Measurements from ENCODE around the gene SGO2. TPM values are rescaled to one million over a fixed set of nuclear protein-coding genes. Genes with fewer than 3 reads are reported as not detected.

The SGO2 gene
- total RNA-seq, 1 donor from 2014 or later, result 27.2 TPM

DNA sequence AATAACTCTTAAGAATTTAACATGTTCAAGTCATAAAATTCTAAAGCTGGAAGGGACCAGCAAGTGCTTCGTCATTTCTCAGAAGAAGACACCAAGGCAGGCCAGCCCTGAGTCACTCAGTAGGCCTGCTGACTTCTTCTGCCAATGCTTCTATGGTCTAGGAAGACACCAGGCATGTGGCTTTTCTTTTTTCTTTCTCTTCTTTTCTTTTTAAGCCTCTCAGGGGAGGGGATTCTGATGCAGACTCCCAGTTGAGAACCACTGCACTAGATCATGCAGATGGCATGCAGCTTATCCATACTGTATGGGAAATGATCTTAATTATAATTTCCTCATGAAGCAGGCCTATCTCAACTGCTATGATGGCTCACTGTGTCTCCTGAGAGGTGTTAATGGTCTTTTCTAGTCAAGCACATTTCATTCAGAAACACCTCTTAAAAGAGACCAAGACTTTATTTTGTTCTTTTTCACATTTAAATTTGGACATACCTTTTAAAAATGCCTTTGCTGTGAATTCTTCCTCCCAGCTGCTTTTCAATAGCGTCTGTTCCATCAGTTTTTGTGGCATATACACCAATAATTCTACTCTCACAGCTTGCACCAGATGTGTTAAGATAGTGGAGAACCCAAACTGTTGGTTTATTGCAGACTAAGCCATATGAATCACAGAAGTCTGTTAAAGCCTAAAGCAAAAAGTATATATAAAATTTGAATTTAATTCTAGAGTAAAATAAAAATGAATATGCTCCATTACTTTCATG lies 27.4 kb upstream of the SGO2 start:
- no peak overlapping the region for H3K4me3 Mint-ChIP-seq
- H3K4me1 Mint-ChIP-seq, result peaks cover 5% of the 10 kb centered on the region
- H3K27ac Mint-ChIP-seq, result no peak overlapping the region
- H3K9me3 Mint-ChIP-seq, result peaks cover 4% of the 10 kb centered on the region
- intact Hi-C loops (cut with micrococcal nuclease), result no loop called here
- H3K27me3 Mint-ChIP-seq, result no peaks in the 10 kb centered on the region
- peak; percentile 17 for DNase-seq
- peaks cover 40% of the 10 kb centered on the region for H3K36me3 Mint-ChIP-seq (ENCODE audit: low read depth)

DNA sequence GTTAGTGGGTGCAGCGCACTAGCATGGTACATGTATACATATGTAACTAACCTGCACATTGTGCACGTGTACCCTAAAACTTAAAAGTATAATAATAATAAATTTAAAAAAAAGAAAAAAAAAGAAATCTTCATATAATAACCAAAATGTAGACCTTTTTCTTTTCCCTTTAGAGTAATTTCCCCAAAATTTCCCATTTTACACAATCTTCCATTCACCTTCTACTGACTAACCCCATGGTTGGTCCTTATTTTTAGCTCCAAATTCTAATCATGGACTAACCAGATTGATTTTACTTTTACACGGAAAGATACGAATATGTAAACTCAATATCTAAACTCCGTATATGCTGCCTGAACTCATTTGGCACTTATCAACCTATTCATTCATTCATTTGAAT lies 23.8 kb upstream of the SGO2 start:
- Mint-ChIP-seq H3K27ac (no peak overlapping the region), H3K36me3 (ENCODE audit: low read depth) (peaks cover 46% of the 10 kb centered on the region), H3K4me1 (peaks cover 8% of the 10 kb centered on the region)

DNA sequence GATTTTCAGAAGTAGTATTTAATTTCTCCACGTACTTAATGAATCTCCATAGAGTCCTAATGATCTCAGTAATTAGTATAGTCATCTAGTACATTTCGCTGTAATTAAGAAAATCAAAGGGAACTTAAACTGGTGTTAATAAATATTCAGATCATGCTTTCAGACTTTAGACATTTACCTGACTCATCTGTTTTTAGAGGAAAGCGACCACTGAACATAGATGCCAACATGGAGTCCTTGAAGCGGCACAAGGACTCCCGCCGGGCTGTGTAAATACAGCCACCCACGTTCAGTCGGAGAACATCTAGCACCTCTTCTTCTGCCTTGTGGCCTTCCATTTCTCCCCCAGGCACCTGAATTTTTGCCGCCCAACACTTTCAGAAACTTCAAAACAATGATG lies 19.3 kb upstream of the SGO2 start:
- Mint-ChIP-seq H3K4me3 (no peak overlapping the region), H3K9me3 (peaks cover 4% of the 10 kb centered on the region), H3K36me3 (ENCODE audit: low read depth) (peaks cover 36% of the 10 kb centered on the region), H3K27me3 (no peaks in the 10 kb centered on the region), H3K4me1 (peaks cover 17% of the 10 kb centered on the region), H3K27ac (no peak overlapping the region)
- DNase-seq, result peak; percentile 40
- intact Hi-C loops (cut with micrococcal nuclease), result no loop called here

More for the DNA sequence above, 23.8 kb upstream of the SGO2 start:
- Mint-ChIP-seq H3K9me3 (peaks cover 4% of the 10 kb centered on the region), H3K27me3 (no peaks in the 10 kb centered on the region), H3K4me3 (no peak overlapping the region)
- DNase-seq, result no peak
- intact Hi-C loops (cut with micrococcal nuclease), result no loop called here

DNA sequence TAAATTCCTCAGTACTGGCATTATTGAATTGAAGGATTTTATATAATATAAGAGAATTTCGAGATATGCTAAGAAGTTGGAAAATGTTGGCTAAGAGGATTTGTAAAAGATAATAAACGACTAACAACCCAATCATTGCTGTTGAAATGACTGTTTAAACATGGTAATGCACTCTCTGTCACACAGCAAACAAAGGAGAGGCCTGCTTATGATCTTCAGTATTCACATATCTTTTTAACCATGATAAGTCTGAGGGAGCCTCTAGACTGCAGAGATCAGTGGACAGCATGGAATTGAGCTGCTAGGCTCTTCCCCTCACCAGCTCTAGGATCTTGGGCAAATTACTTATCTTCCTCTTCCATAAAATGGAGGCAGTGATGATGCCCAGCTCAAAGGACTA lies 18.8 kb upstream of the SGO2 start:
- Mint-ChIP-seq H3K4me3 (no peak overlapping the region), H3K9me3 (peaks cover 3% of the 10 kb centered on the region), H3K27me3 (no peaks in the 10 kb centered on the region), H3K27ac (no peak overlapping the region), H3K4me1 (peaks cover 17% of the 10 kb centered on the region), H3K36me3 (ENCODE audit: low read depth) (peaks cover 32% of the 10 kb centered on the region)
- peak; percentile 23 for DNase-seq
- intact Hi-C loops (cut with micrococcal nuclease), result no loop called here

DNA sequence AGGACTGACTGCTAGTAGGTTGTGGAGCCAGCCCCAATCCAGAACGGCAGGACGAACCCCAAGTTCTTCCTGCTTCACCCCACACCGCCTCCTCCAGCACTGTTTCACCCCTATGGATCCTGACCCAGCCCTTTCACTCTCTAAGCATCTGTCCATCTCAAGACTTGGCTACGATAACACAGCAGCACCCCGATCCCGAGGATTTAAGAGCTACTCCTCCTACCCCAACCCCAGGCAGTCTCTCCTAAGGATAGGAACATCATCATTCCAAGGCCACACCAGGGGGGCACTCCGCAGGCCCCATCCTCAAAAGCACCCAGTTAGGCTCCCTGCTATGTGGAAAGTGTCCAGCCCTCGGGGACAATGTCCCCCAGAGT lies 16.8 kb upstream of the SGO2 start:
- intact Hi-C loops (cut with micrococcal nuclease), result loop anchor here (2.0 kb wide), 1 partner anchor 28 kb away; no protein-coding TSS in a partner anchor
- Mint-ChIP-seq H3K36me3 (ENCODE audit: low read depth) (peaks cover 20% of the 10 kb centered on the region), H3K27me3 (no peaks in the 10 kb centered on the region), H3K4me1 (peaks cover 15% of the 10 kb centered on the region), H3K9me3 (no peaks in the 10 kb centered on the region), H3K27ac (peak overlapping the region; percentile 91), H3K4me3 (peak overlapping the region; percentile 96)
- DNase-seq, result no peak

DNA sequence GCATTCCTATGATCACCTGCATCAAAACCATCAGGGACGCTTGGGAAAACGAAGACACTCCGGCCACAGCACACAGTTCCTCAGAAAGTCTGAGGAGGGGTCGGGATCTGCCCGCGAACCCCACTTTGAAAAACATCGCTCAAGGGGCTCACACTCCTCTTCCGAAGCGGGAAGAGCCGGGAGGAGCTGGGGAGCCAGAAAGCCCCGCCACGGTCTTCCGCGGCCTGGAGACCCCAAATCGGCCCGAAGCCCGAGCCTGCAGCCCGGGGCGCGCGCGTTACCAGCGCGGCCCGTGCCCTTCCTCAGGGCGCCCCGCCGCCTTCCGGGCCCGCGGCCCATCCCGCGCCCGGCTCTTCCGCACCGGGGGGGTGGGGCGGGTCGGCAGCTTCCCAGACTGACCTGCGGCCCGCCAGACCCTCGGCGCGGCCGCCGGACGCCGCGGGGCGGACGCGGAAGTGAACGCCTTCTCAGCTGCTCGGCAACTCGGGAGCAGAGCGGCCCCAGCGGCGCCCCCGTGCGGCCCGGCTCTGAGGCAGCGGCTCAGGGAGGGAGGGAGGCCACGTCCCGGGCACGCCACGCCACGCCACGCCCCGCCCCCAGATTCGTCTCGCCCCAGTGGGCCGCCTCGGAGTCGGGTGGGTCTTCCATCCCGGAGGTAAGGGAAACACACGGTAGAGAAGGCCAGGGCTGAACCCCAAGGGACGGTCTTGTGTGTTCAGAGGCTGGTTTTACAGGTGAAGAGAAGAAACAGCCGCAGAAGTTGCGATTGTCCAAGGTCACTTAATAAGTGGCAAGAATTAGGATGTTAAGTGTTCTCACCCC lies 16.2 kb upstream of the SGO2 start, which contains the start of gene KCTD18:
Gene KCTD18 (minus strand): TSS at position 457 of the 822 bp plus-strand sequence. CDS start 3,052 bp downstream, outside the sequence.
- peaks cover 15% of the 10 kb centered on the region for H3K36me3 Mint-ChIP-seq (ENCODE audit: low read depth)
- no peaks in the 10 kb centered on the region for H3K9me3 Mint-ChIP-seq
- peaks cover 21% of the 10 kb centered on the region for H3K4me1 Mint-ChIP-seq
- intact Hi-C loops (cut with micrococcal nuclease), result loop anchor here (1.0 to 2.0 kb wide), 2 partner anchors 16 to 29 kb away; partner anchors contain the start of gene SGO2
- H3K27ac Mint-ChIP-seq, result peak within 1 kb of the TSS; percentile 91
- H3K4me3 Mint-ChIP-seq, result peak within 1 kb of the TSS; percentile 96
- no peaks in the 10 kb centered on the region for H3K27me3 Mint-ChIP-seq
- peak; percentile 98 for DNase-seq

DNA sequence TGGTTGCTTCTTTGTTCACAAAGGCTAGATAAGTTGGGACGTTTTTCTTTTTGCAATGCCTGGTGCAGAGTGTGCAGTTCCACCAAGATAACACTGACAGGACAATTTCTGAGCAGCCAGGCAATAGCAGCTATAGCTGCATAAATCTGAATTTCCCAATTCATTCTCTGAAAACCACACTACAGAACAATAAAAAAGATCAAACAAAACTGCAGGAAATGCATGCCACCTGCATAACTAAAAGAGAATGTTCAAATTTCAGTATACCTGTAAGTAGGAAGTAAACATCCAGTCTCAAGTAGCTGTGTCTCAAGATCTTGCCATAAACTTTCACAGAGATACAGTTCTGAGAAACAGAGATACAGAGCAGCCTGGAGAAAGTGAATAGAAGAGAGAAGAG lies 10.9 kb upstream of the SGO2 start:
- intact Hi-C loops (cut with micrococcal nuclease), result no loop called here
- H3K27ac Mint-ChIP-seq, result no peak overlapping the region

DNA sequence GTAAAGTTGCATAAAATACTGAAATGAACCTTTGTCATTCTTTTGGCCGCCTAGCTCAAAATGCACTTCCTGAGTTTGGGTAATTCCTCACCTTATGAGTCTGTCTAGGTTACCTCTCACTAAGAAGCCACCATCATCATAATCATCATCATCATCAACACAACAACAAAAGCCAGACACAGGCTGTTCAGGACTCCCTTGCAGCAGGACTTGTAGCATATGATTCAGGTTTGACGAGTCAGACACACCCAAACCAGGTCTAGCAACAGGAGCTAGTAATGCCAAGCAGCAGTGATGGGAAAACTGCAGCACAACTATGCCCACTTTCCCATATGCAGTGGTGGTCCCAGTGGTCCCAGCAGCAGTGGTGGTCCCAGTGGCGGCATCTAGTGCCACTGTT lies 2.8 kb upstream of the SGO2 start:
- H3K27me3 Mint-ChIP-seq, result no peaks in the 10 kb centered on the region
- H3K9me3 Mint-ChIP-seq, result no peaks in the 10 kb centered on the region
- intact Hi-C loops (cut with micrococcal nuclease), result no loop called here
- no peak for DNase-seq
- peaks cover 26% of the 10 kb centered on the region for H3K4me1 Mint-ChIP-seq
- H3K27ac Mint-ChIP-seq, result no peak overlapping the region
- peaks cover 2% of the 10 kb centered on the region for H3K36me3 Mint-ChIP-seq (ENCODE audit: low read depth)
- no peak overlapping the region for H3K4me3 Mint-ChIP-seq

More for the DNA sequence above, 10.9 kb upstream of the SGO2 start:
- peaks cover 15% of the 10 kb centered on the region for H3K4me1 Mint-ChIP-seq
- H3K36me3 Mint-ChIP-seq (ENCODE audit: low read depth), result peaks cover 4% of the 10 kb centered on the region
- peak overlapping the region; percentile 1 for H3K4me3 Mint-ChIP-seq
- H3K9me3 Mint-ChIP-seq, result no peaks in the 10 kb centered on the region
- peaks cover 8% of the 10 kb centered on the region for H3K27me3 Mint-ChIP-seq
- DNase-seq, result no peak

DNA sequence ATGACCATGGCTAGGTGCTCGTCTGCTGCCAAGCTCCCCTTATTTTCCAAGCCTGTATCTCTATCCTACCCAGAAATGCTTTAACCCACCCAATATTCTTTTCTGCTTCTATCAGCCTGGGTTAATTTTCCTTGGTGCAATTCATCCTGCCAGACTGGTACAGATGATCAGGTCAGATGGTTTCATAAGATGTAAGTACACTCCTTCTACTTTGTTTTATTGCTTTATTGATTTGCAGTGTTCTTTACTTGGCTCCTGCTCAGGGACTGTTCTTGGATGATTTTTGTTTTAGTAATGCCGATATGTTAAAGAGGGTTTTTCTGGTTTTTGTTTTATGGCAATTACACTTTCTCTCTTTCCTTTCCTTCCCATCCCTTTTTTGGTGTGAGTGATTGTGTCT lies 2.4 kb upstream of the SGO2 start:
- no peaks in the 10 kb centered on the region for H3K27me3 Mint-ChIP-seq
- intact Hi-C loops (cut with micrococcal nuclease), result no loop called here
- H3K4me1 Mint-ChIP-seq, result peaks cover 30% of the 10 kb centered on the region
- H3K27ac Mint-ChIP-seq, result no peak overlapping the region
- H3K36me3 Mint-ChIP-seq (ENCODE audit: low read depth), result peaks cover 2% of the 10 kb centered on the region
- DNase-seq, result no peak
- no peak overlapping the region for H3K4me3 Mint-ChIP-seq
- H3K9me3 Mint-ChIP-seq, result no peaks in the 10 kb centered on the region

DNA sequence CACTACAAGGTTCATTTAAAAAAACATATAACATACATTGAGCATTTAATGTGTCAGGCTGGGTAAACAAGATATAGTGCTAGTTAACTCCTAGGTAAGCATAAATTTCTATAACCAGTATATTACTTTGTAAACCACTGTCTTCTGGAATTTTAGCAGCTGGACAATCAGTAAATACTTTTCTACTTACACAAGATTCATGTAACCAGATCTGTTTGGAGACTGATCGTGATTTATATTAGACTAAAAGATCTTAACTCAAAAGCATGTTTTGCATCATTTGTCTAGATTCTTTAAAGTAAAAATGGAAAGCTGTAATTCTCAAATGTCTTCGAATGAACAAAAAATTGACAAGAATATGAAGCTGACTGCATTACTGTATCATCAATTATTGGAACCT lies 941 bp upstream of the SGO2 start:
- H3K27me3 Mint-ChIP-seq, result no peaks in the 10 kb centered on the region
- intact Hi-C loops (cut with micrococcal nuclease), result loop anchor here (5.0 kb wide), 6 partner anchors 52 to 1257 kb away; partner anchors contain the start of genes ALS2, CLK1 and SPATS2L
- no peak overlapping the region for H3K4me3 Mint-ChIP-seq
- no peak for DNase-seq
- no peak overlapping the region for H3K27ac Mint-ChIP-seq
- peaks cover 36% of the 10 kb centered on the region for H3K4me1 Mint-ChIP-seq
- H3K36me3 Mint-ChIP-seq (ENCODE audit: low read depth), result peaks cover 2% of the 10 kb centered on the region
- no peaks in the 10 kb centered on the region for H3K9me3 Mint-ChIP-seq

DNA sequence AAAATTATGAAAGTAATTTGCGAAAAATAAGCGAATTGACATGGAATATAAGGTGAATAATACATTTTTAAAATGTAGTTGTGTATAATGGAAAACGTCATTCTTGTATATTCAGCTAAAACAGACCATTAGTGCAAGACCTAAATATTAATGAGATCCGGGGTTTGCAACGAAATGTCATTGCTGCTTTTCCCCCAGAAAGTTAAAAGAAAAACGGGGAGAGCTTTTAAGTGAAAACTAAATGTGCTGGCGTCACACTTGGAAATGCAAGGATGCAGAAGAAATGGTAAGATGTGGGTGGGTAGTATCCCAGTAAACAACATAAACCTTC lies 491 bp upstream of the SGO2 start:
- intact Hi-C loops (cut with micrococcal nuclease), result loop anchor here (5.0 kb wide), 6 partner anchors 52 to 1257 kb away; partner anchors contain the start of genes ALS2, CLK1 and SPATS2L
- Mint-ChIP-seq H3K27ac (peak overlapping the region; percentile 92), H3K27me3 (no peaks in the 10 kb centered on the region), H3K9me3 (no peaks in the 10 kb centered on the region), H3K4me3 (peak overlapping the region; percentile 94), H3K4me1 (peaks cover 36% of the 10 kb centered on the region), H3K36me3 (ENCODE audit: low read depth) (peaks cover 2% of the 10 kb centered on the region)
- peak; percentile 57 for DNase-seq

DNA sequence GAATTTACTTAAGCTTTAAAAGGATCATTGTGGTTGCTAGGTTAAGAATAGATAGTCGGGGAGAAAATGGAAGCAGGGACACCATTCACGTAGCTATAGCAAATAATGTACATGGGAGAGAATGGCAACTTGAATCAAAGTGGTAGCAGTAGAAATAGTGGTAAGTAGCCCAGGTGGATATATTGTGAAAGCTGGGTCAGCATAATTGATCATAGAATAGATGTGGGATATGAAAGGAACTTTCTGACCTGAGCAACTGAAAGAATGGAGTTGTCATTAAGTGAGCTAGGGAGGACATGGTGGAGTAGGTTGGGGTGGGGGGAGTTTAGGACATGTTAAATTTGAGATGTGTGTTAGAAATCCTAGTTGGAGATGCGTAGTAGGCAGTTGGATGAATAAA lies 2.2 kb downstream of the SGO2 start:
- H3K4me3 Mint-ChIP-seq, result peak overlapping the region; percentile 94
- no peak for DNase-seq
- H3K9me3 Mint-ChIP-seq, result no peaks in the 10 kb centered on the region
- H3K27ac Mint-ChIP-seq, result no peak overlapping the region
- peaks cover 5% of the 10 kb centered on the region for H3K36me3 Mint-ChIP-seq (ENCODE audit: low read depth)
- no peaks in the 10 kb centered on the region for H3K27me3 Mint-ChIP-seq
- peaks cover 34% of the 10 kb centered on the region for H3K4me1 Mint-ChIP-seq
- intact Hi-C loops (cut with micrococcal nuclease), result loop anchor here (5.0 kb wide), 6 partner anchors 49 to 1254 kb away; partner anchors contain the start of genes ALS2, CLK1 and SPATS2L

DNA sequence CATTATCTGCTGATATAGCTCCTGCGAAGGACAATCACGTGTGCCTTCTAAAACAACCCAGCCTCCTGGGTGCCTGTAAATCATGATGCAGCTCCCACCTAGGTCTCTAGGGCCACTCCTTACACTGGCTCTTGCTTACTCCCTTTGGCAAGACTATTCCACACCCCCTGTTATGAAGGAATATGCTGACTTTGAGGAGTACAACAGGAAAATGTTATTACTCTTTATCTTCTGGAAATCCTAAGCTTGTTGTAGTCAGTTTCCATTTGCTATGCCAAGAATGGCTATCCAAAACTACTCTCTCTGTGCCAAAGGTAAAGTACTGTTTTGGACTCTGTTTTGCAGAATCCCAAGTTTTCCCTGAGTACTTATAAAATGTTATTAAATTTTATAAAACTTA lies 7.7 kb downstream of the SGO2 start:
- H3K9me3 Mint-ChIP-seq, result no peaks in the 10 kb centered on the region
- no peak overlapping the region for H3K4me3 Mint-ChIP-seq
- intact Hi-C loops (cut with micrococcal nuclease), result no loop called here
- no peak overlapping the region for H3K27ac Mint-ChIP-seq
- peaks cover 6% of the 10 kb centered on the region for H3K4me1 Mint-ChIP-seq
- no peak for DNase-seq
- H3K36me3 Mint-ChIP-seq (ENCODE audit: low read depth), result peaks cover 13% of the 10 kb centered on the region
- no peaks in the 10 kb centered on the region for H3K27me3 Mint-ChIP-seq

DNA sequence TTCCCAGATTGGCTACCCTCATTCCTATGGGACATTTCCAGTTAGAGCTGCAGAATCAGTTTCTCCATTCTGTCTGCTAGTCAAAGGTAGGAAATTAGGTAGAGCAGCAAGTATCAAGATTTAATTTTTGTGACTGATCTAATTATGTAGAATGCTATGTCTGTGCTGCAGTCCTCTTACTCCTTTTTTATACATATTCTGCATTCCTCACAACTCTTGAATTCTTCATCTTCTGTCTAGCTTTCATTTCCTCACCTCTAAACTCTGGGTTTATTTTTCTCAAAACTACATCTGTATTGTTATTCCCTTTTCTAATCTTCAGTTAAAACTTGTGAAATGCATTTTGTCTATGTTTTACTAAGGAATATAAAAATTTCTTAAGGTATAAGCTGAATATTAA lies 8.6 kb downstream of the SGO2 start:
- Mint-ChIP-seq H3K27me3 (no peaks in the 10 kb centered on the region), H3K36me3 (ENCODE audit: low read depth) (peaks cover 16% of the 10 kb centered on the region), H3K4me3 (no peak overlapping the region), H3K9me3 (peaks cover 1% of the 10 kb centered on the region), H3K4me1 (peaks cover 1% of the 10 kb centered on the region), H3K27ac (no peak overlapping the region)
- intact Hi-C loops (cut with micrococcal nuclease), result no loop called here
- DNase-seq, result no peak
